ENCODE data around the gene SAG. TPM values are rescaled to one million over a fixed set of nuclear protein-coding genes. Genes with fewer than 3 reads are reported as not detected.

SAG gene
- polyA plus RNA-seq, 1 donor from 2014 or later: not detected

DNA sequence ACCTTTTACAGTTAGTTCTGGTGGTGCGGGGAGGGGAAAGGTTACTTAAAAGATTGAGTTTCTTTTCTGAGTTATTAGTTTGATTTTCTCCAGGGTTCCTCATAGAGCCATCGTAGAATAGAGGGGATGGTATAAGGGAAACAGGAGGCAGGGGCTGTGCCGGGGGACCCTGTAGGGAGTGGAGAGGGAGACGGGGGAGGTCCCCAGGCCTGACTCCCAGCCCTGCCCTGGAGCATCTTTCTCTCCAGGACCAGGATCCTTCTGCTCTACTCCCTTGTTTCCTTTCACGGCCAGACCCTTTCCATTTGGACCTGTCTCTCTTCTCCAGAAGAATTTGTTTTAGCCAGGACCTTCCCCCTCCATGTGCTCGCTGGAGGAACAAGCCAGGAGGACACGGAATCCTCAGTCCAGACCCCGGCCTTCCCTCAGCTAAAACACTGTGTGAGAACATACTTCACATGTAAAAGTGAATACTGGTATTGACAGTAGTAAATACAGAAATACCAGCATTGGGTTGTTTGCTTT lies 82.0 kb downstream of the SAG start:
- H3K4me1 Mint-ChIP-seq: peaks cover 28 to 31% (median 29%) of the 10 kb centered on the region in 3 donors

DNA sequence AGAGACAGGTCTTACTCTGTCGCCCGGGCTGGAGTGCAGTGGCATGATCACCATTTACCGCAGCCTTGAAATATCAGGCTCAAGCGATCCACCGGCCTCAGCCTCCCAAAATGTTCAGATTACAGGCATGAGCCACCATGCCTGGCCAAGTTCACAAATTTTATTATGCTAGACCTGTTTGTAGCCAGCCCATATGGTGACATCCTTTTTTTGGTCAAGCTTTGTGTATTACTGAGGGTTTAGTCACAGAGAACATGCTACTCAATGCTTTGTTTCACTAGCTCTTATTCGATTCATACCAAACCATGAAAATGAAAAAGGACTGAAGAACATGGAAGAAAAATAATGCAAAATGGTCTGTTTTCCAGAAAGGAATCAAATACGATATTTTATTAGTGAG lies 88.1 kb downstream of the SAG start:
- peaks cover 8 to 24% (median 14%) of the 10 kb centered on the region in 3 donors for H3K4me1 Mint-ChIP-seq
- no peak overlapping the region for H3K4me3 Mint-ChIP-seq
- peaks cover 8% of the 10 kb centered on the region for H3K36me3 Mint-ChIP-seq
- peak overlapping the region in 2 of 3 donors; percentile 59 to 93 for H3K27ac Mint-ChIP-seq
- H3K27me3 Mint-ChIP-seq: no peaks in the 10 kb centered on the region
- H3K9me3 Mint-ChIP-seq: no peaks in the 10 kb centered on the region

More for the DNA sequence above, 82.0 kb downstream of the SAG start:
- no peak overlapping the region for H3K4me3 Mint-ChIP-seq
- no peaks in the 10 kb centered on the region for H3K27me3 Mint-ChIP-seq
- H3K9me3 Mint-ChIP-seq: no peaks in the 10 kb centered on the region
- peaks cover 3% of the 10 kb centered on the region for H3K36me3 Mint-ChIP-seq
- peak overlapping the region in 1 of 3 donors; percentile 25 for H3K27ac Mint-ChIP-seq

Other genes with a start within 250 kb of the SAG start
- 220 TPM for gene INPP5D, start 247.5 kb upstream of the SAG start, polyA plus RNA-seq
- gene ATG16L1, start 56.1 kb upstream of the SAG start, polyA plus RNA-seq: 11.2 TPM
- gene DGKD, start 46.7 kb downstream of the SAG start, polyA plus RNA-seq: 44.9 TPM